HepG2 (cell line): ENCODE measurements around the gene CDC42SE2. TPM values are rescaled to one million over a fixed set of nuclear protein-coding genes. Genes with fewer than 3 reads are reported as not detected.

Experiments used
- ATAC-seq: fragments of 200-7000 bp; cut with Tn5 transposase; 3 replicates; pipeline ENCODE4 v1.9.1; 2020; ENCODE audit warnings: mild to moderate bottlenecking, moderate library complexity
- Bru-seq: library from RNA; stranded (reverse); fragments of 400-500 nt; gene quantifications from one replicate; lab custom pipeline; 2021; lab: Mats Ljungman, UMichigan
- BruChase-seq, 2 experiments: library from RNA; stranded (reverse); fragments of 400-500 nt; gene quantifications; one replicate each; lab custom pipeline; 2021; lab: Mats Ljungman, UMichigan
- BruUV-seq: library from RNA; stranded (reverse); fragments of 400-500 nt; replicated peaks from 2 replicates; lab custom pipeline; 2021; lab: Mats Ljungman, UMichigan
- CTCF ChIA-PET: fragments of 300-600 bp; formaldehyde crosslinking; extraction: SDS; loops from one replicate; lab custom pipeline; 2021; ENCODE audit warnings: low total read pairs, inconsistent platforms, low intra/inter-chr PET ratio; lab: Yijun Ruan, JAX
- POLR2A ChIA-PET: fragments of 350-600 bp; sonication (Branson Sonifier 250); formaldehyde crosslinking; loops from one replicate; lab custom pipeline; 2020; ENCODE audit warnings: antibody characterized with exemption, inconsistent platforms; lab: Yijun Ruan, JAX
- DNase-seq: peaks from one replicate; pipeline ENCODE4 v3.0.0-alpha.2; 2015; ENCODE audit warnings: low spot score
- FAIRE-seq: peaks from 3 replicates; lab custom pipeline; 2011; peaks lifted over from hg19 to GRCh38; lab: Jason Lieb, UNC
- H2AFZ ChIP-seq: one replicate; pipeline ENCODE4 v1.6.1; 2011; ENCODE audit warnings: low read length, inconsistent platforms
- H3K27ac ChIP-seq: fragments of 300-600 bp; 3 replicates; pipeline ENCODE4 v1.8.0; 2011; ENCODE audit warnings: mixed run types, mild to moderate bottlenecking, mixed read lengths, low read length, inconsistent platforms; ENCODE audit not compliant: insufficient read depth; ENCODE audit errors: extremely low read length
- H3K27me3 ChIP-seq, 2 experiments: fragments of 200-600 bp in 1 of 2; 2 replicates in 1 of 2; 3 replicates in 1 of 2; pipeline versions ENCODE4 v1.6.0 to v1.8.0; 2011; ENCODE audit warnings: low read length in 2 of 2, mild to moderate bottlenecking in 2 of 2, moderate library complexity in 2 of 2, inconsistent platforms in 1 of 2; ENCODE audit not compliant: insufficient read depth in 2 of 2, control insufficient read depth in 1 of 2
- H3K36me3 ChIP-seq, 2 experiments: fragments of 200-600 bp in 1 of 2; replicated peaks in 1 of 2; 2 replicates in 1 of 2; 3 replicates in 1 of 2; pipeline versions ENCODE4 v1.5.1 to v1.8.0; 2011; ENCODE audit warnings: low read length in 2 of 2, inconsistent platforms in 1 of 2; ENCODE audit not compliant: insufficient read depth in 2 of 2, control insufficient read depth in 1 of 2
- H3K4me1 ChIP-seq: 2 replicates; pipeline ENCODE4 v1.5.1; 2012; ENCODE audit warnings: low read length, inconsistent platforms; ENCODE audit not compliant: insufficient read depth
- H3K4me2 ChIP-seq: 2 replicates; pipeline ENCODE4 v1.6.0; 2011; ENCODE audit warnings: low read depth, low read length, inconsistent platforms
- H3K4me3 ChIP-seq, 3 experiments: fragments of 200-600 bp in 1 of 3; sonication (generic), shearing (Covaris generic) in 1 of 3; replicated peaks in 1 of 3; 2 replicates each; pipeline ENCODE4 v1.5.1; 2011 to 2016; ENCODE audit warnings: low read length in 3 of 3, inconsistent platforms in 2 of 3, low read depth in 2 of 3, mild to moderate bottlenecking in 2 of 3, control low read depth in 1 of 3, mixed read lengths in 1 of 3; ENCODE audit not compliant: insufficient read depth in 1 of 3
- H3K79me2 ChIP-seq: one replicate; pipeline ENCODE4 v1.6.1; 2011; ENCODE audit warnings: low read length, inconsistent platforms; ENCODE audit not compliant: insufficient read depth
- H3K9ac ChIP-seq: 2 replicates; pipeline ENCODE4 v1.6.0; 2011; ENCODE audit warnings: mild to moderate bottlenecking, low read depth, low read length, inconsistent platforms; ENCODE audit not compliant: insufficient read depth
- H3K9me3 ChIP-seq: 2 replicates; pipeline ENCODE4 v1.5.1; 2012; ENCODE audit warnings: mild to moderate bottlenecking, low read length
- H4K20me1 ChIP-seq: 2 replicates; pipeline ENCODE4 v1.6.0; 2011; ENCODE audit warnings: inconsistent platforms, mild to moderate bottlenecking, low read length, moderate library complexity; ENCODE audit not compliant: insufficient read depth
- GZF1 ChIP-seq: sonication (generic); formaldehyde crosslinking; IDR thresholded peaks from 2 replicates; pipeline ENCODE4 v1.5.1; 2020; ENCODE audit warnings: mild to moderate bottlenecking, missing genetic modification reagents
- ZNF343 ChIP-seq: sonication (generic); formaldehyde crosslinking; IDR thresholded peaks from 2 replicates; pipeline ENCODE4 v1.4.0; 2020; ENCODE audit warnings: mild to moderate bottlenecking, missing genetic modification reagents
- ZNF513 ChIP-seq: sonication (generic); formaldehyde crosslinking; conservative IDR thresholded peaks from 2 replicates; pipeline ENCODE4 v1.5.0; 2020; ENCODE audit warnings: missing genetic modification reagents
- WGBS: methylation state at CpG from one replicate; pipeline ENCODE4 v1.1.6; 2017; ENCODE audit warnings: low lambda C conversion rate; 5-methylcytosine and 5-hydroxymethylcytosine counted together
- in situ Hi-C: cut with HindIII; loops from 2 replicates; pipeline ENCODE4 v1.10.0; 2017; ENCODE audit warnings: low pct_unique_long_range_greater_than_20kb; ENCODE audit not compliant: extremely low pct_ligation_motif_present
- intact Hi-C: fragments of 100-400 bp; cut with micrococcal nuclease; formaldehyde crosslinking; loops from one replicate; pipeline ENCODE4 v1.10.0; 2022; ENCODE audit not compliant: unreplicated experiment
- long read RNA-seq, 2 experiments: library from RNA in 1 of 2; library from polyadenylated mRNA in 1 of 2; stranded (forward) in 1 of 2; unstranded in 1 of 2; transcript quantifications; one replicate each; pipeline ENCODE4 v2.0.0, GENCODE V29; 2019 to 2022
- polyA minus RNA-seq, 3 experiments: library from RNA; depleted of rRNA, polyadenylated mRNA; stranded (reverse); fragments of >200 nt; gene quantifications; 2 replicates each; pipeline ENCODE4 v1.2.3, GENCODE V29; 2011; ENCODE audit warnings: low replicate concordance in 1 of 3
- polyA plus RNA-seq, 8 experiments: library from polyadenylated mRNA; depleted of rRNA in 3 of 8; stranded (reverse) in 7 of 8; unstranded in 1 of 8; fragments of >200 nt; fragmentation: Illumina TruSeq in 4 of 8; extraction: Trizol in 4 of 8; gene quantifications; 2 replicates each; pipeline versions ENCODE4 v1.2.1 to v1.2.3, GENCODE V29; 2011 to 2016; ENCODE audit warnings: low read depth in 4 of 8, missing spikeins in 1 of 8, mixed read lengths in 1 of 8; ENCODE audit not compliant: insufficient read depth in 1 of 8
- total RNA-seq, 5 experiments: library from RNA; depleted of rRNA; stranded (reverse); fragments of >200 nt; fragmentation: Illumina TruSeq; extraction: Trizol; gene quantifications; 2 replicates each; pipeline ENCODE4 v1.2.3, GENCODE V29; 2016; ENCODE audit warnings: low read depth in 1 of 5
- TF ChIP-seq, protein P1 (sequence below): sonication (generic); formaldehyde crosslinking; IDR thresholded peaks from 2 replicates; pipeline ENCODE4 v1.4.0; 2020; ENCODE audit warnings: missing genetic modification reagents, borderline replicate concordance
- TF ChIP-seq, protein P2 (sequence below): IDR thresholded peaks from 2 replicates; pipeline ENCODE4 v1.4.0; 2020; ENCODE audit warnings: mild to moderate bottlenecking, missing genetic modification reagents

Gene CDC42SE2, protein sequence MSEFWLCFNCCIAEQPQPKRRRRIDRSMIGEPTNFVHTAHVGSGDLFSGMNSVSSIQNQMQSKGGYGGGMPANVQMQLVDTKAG
- total RNA-seq (2016; rRNA removed; fragmentation: Illumina TruSeq; extraction: Trizol) (25.0 and 40.7 TPM in 2 replicates), polyA plus RNA-seq (2011; rRNA removed) (15.4 and 19.6 TPM in 2 replicates), polyA minus RNA-seq (2011; rRNA and poly(A)+ RNA removed; ENCODE audit: low replicate concordance) (9.0 and 11.6 TPM in 2 replicates), Bru-seq, nascent RNA (percentile 75 among the genes with signal in this experiment), BruChase-seq, experiment 1, labeled RNA remaining after a 6-hour chase (percentile 74 among the genes with signal in this experiment), BruChase-seq, experiment 2, labeled RNA remaining after a 2-hour chase (percentile 68 among the genes with signal in this experiment)
- total RNA-seq (2016; cell fraction: cytosol; rRNA removed; fragmentation: Illumina TruSeq; extraction: Trizol; ENCODE audit: low read depth): 4.1 and 6.0 TPM in 2 replicates
- 25.3 and 38.9 TPM in 2 replicates for total RNA-seq (2016; cell fraction: insoluble cytoplasmic fraction; rRNA removed; fragmentation: Illumina TruSeq; extraction: Trizol)
- 22.1 and 22.9 TPM in 2 replicates for total RNA-seq (2016; cell fraction: membrane; rRNA removed; fragmentation: Illumina TruSeq; extraction: Trizol)
- 15.2 and 19.0 TPM in 2 replicates for total RNA-seq (2016; cell fraction: nucleus; rRNA removed; fragmentation: Illumina TruSeq; extraction: Trizol)
- 8.3 and 14.9 TPM in 2 replicates for polyA plus RNA-seq (2011; cell fraction: cytosol; rRNA removed)
- polyA plus RNA-seq (2011; cell fraction: nucleus; rRNA removed): 4.3 and 5.7 TPM in 2 replicates
- polyA plus RNA-seq (2012): 17.1 and 18.8 TPM in 2 replicates
- polyA plus RNA-seq (2016; cell fraction: cytosol; fragmentation: Illumina TruSeq; extraction: Trizol; ENCODE audit: low read depth): 3.5 and 5.5 TPM in 2 replicates
- polyA plus RNA-seq (2016; cell fraction: insoluble cytoplasmic fraction; fragmentation: Illumina TruSeq; extraction: Trizol; ENCODE audit: low read depth): 37.1 and 39.0 TPM in 2 replicates
- 14.3 and 17.7 TPM in 2 replicates for polyA plus RNA-seq (2016; cell fraction: membrane; fragmentation: Illumina TruSeq; extraction: Trizol; ENCODE audit: low read depth)
- polyA plus RNA-seq (2016; cell fraction: nucleus; fragmentation: Illumina TruSeq; extraction: Trizol; ENCODE audit: insufficient read depth, low read depth): 17.8 and 18.4 TPM in 2 replicates
- polyA minus RNA-seq (2011; cell fraction: cytosol; rRNA and poly(A)+ RNA removed): 15.6 and 18.7 TPM in 2 replicates
- 23.7 and 30.1 TPM in 2 replicates for polyA minus RNA-seq (2011; cell fraction: nucleus; rRNA and poly(A)+ RNA removed)
- long read RNA-seq, experiment 1, partial matches to known transcripts: 1 of 45 reads
- long read RNA-seq, experiment 1, other reads (novel, unspliced or antisense): 43 of 45 reads
- long read RNA-seq, experiment 2, partial matches to known transcripts: 4 of 24 reads
- long read RNA-seq, experiment 2, other reads (novel, unspliced or antisense): 20 of 24 reads

DNA sequence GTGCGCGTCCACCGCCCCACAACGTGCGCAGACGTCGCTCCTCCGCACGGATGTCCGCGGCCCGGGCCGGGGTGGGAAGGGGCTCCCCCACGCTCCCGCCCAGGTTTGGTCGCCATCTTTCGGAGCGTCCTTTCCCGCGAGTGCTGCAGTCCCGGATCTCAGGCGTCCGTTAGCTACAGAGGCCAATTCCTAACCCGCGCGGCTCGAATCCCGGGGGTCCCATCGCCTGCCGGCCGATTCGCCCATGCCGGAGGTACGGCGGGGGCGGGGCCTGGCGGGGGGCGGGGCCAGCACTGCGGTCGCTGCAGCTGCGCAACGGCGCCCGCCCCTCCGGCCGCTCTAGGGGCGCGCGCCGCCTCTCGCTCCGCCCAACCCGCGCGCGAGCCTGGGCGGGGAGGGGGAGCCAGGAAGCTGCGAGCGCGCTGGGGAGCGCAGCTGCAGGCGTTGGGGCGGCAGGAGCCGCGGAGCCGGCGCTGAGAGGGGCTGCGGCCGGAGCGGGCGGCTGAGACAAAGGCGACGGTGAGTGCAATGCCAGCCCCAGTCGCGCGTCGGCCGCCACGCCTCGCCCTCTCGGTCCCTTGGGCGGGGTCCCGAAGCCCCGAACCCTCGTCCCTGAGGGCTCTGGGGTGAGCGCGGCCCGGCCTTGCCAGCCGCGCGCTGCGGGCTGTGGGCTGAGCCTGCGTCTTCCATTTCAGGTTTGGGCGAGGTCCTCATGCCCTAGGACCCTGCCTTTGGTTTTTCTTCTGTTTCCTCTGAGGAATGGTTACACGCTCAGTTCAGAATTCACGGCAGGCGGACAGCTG lies at the start of gene CDC42SE2:
CDC42SE2 (plus strand) TSS at position 406 of the 803 bp plus-strand sequence. CDS start 95,441 bp downstream, outside the sequence.
- Histone ChIP-seq H3K9me3 (no peaks in the 10 kb centered on the region), H3K4me3 (peak within 1 kb of the TSS; percentile 94 to 99 (median 96)), H3K27ac (peak within 1 kb of the TSS; percentile 92), H2AFZ (peak within 1 kb of the TSS; percentile 86), H3K4me1 (peaks cover 32% of the 10 kb centered on the region), H3K27me3 (no peaks in the 10 kb centered on the region; a peak in 1 of 5 replicates), H3K9ac (peak within 1 kb of the TSS; percentile 99), H3K4me2 (peak within 1 kb of the TSS; percentile 86), H3K36me3 (no peaks in the 10 kb centered on the region), H3K79me2 (peaks cover 44% of the 10 kb centered on the region), H4K20me1 (no peaks in the 10 kb centered on the region)
- WGBS: under 1% methylated on average over 29 of the region's 97 CpGs
- intact Hi-C loops (loop anchor here (2.0 kb wide), 1 partner anchor 99 kb away; the partner anchor contains the start of gene HINT1), in situ Hi-C loops (no loop called here)
- peak; percentile 97 for ATAC-seq
- POLR2A ChIA-PET: interaction anchor here (1.1 to 3.6 kb wide), 7 partner anchors 22 to 118 kb away, joined by 3 to 20 read pairs (median 4); partner anchors contain the start of gene HINT1
- FAIRE-seq: no peak
- no TSS peak for BruUV-seq
- CTCF ChIA-PET: no interaction called here
- DNase-seq: peak; percentile 66
- no peak for TF ChIP-seq ZNF513 (CRISPR knock-in tag)
- TF ChIP-seq GZF1 (CRISPR knock-in tag): 0 out of 2 replicates have a peak, but pooled peaks have one; percentile 37
- TF ChIP-seq, protein P1, sequence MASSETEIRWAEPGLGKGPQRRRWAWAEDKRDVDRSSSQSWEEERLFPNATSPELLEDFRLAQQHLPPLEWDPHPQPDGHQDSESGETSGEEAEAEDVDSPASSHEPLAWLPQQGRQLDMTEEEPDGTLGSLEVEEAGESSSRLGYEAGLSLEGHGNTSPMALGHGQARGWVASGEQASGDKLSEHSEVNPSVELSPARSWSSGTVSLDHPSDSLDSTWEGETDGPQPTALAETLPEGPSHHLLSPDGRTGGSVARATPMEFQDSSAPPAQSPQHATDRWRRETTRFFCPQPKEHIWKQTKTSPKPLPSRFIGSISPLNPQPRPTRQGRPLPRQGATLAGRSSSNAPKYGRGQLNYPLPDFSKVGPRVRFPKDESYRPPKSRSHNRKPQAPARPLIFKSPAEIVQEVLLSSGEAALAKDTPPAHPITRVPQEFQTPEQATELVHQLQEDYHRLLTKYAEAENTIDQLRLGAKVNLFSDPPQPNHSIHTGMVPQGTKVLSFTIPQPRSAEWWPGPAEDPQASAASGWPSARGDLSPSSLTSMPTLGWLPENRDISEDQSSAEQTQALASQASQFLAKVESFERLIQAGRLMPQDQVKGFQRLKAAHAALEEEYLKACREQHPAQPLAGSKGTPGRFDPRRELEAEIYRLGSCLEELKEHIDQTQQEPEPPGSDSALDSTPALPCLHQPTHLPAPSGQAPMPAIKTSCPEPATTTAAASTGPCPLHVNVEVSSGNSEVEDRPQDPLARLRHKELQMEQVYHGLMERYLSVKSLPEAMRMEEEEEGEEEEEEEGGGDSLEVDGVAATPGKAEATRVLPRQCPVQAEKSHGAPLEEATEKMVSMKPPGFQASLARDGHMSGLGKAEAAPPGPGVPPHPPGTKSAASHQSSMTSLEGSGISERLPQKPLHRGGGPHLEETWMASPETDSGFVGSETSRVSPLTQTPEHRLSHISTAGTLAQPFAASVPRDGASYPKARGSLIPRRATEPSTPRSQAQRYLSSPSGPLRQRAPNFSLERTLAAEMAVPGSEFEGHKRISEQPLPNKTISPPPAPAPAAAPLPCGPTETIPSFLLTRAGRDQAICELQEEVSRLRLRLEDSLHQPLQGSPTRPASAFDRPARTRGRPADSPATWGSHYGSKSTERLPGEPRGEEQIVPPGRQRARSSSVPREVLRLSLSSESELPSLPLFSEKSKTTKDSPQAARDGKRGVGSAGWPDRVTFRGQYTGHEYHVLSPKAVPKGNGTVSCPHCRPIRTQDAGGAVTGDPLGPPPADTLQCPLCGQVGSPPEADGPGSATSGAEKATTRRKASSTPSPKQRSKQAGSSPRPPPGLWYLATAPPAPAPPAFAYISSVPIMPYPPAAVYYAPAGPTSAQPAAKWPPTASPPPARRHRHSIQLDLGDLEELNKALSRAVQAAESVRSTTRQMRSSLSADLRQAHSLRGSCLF (CRISPR knock-in tag): no peak
- TF ChIP-seq ZNF343 (CRISPR knock-in tag): no peak
- TF ChIP-seq, protein P2, sequence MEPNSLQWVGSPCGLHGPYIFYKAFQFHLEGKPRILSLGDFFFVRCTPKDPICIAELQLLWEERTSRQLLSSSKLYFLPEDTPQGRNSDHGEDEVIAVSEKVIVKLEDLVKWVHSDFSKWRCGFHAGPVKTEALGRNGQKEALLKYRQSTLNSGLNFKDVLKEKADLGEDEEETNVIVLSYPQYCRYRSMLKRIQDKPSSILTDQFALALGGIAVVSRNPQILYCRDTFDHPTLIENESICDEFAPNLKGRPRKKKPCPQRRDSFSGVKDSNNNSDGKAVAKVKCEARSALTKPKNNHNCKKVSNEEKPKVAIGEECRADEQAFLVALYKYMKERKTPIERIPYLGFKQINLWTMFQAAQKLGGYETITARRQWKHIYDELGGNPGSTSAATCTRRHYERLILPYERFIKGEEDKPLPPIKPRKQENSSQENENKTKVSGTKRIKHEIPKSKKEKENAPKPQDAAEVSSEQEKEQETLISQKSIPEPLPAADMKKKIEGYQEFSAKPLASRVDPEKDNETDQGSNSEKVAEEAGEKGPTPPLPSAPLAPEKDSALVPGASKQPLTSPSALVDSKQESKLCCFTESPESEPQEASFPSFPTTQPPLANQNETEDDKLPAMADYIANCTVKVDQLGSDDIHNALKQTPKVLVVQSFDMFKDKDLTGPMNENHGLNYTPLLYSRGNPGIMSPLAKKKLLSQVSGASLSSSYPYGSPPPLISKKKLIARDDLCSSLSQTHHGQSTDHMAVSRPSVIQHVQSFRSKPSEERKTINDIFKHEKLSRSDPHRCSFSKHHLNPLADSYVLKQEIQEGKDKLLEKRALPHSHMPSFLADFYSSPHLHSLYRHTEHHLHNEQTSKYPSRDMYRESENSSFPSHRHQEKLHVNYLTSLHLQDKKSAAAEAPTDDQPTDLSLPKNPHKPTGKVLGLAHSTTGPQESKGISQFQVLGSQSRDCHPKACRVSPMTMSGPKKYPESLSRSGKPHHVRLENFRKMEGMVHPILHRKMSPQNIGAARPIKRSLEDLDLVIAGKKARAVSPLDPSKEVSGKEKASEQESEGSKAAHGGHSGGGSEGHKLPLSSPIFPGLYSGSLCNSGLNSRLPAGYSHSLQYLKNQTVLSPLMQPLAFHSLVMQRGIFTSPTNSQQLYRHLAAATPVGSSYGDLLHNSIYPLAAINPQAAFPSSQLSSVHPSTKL (CRISPR knock-in tag): peak; percentile 19; the same call in 1 of the 2 replicates
